HG03457 (cell line): ENCODE measurements around the gene CD83.
A peak's percentile ranks its signal among the peaks of the same experiment; 100 is the strongest.
"Not testable (repeated sequence)": the region's sequence is repeated elsewhere in the genome, so short reads cannot be mapped to it uniquely, and the experiment has no call there.

Experiments
- ATAC-seq: cut with Tn5 transposase; IDR thresholded peaks from one replicate; pipeline ENCODE4 v1.9.1; 2021; ENCODE audit warnings: moderate number of reproducible peaks; ENCODE audit not compliant: unreplicated experiment

Gene CD83

GRCh38 chr6:14117158-14118090 is at the start of gene CD83:
CD83 (plus strand) TSS chr6:14117772; CDS start chr6:14117812, 40 bp downstream.
- peak; percentile 44 for ATAC-seq

GRCh38 chr6:14068133-14068532 is 49.4 kb upstream of the CD83 start:
- no peak for ATAC-seq

- no peak for ATAC-seq
Observed at GRCh38 chr6:14068623-14069022, 48.9 kb upstream of the CD83 start.

GRCh38 chr6:14070457-14070856 is 47.1 kb upstream of the CD83 start:
- no peak for ATAC-seq

- ATAC-seq: no peak
Observed at GRCh38 chr6:14072084-14072483, 45.5 kb upstream of the CD83 start.

GRCh38 chr6:14073561-14074354 is 43.8 kb upstream of the CD83 start:
- not testable (repeated sequence) for ATAC-seq

GRCh38 chr6:14074476-14075094 is 43.0 kb upstream of the CD83 start:
- no peak for ATAC-seq

GRCh38 chr6:14075095-14075503 is 42.5 kb upstream of the CD83 start:
- peak; percentile 66 for ATAC-seq

- no peak for ATAC-seq
Observed at GRCh38 chr6:14077193-14077867, 40.2 kb upstream of the CD83 start.

GRCh38 chr6:14079433-14079832 is 38.1 kb upstream of the CD83 start:
- no peak for ATAC-seq

GRCh38 chr6:14079971-14080370 is 37.6 kb upstream of the CD83 start:
- no peak for ATAC-seq

GRCh38 chr6:14081126-14081525 is 36.4 kb upstream of the CD83 start:
- no peak for ATAC-seq

GRCh38 chr6:14082771-14083170 is 34.8 kb upstream of the CD83 start:
- no peak for ATAC-seq

GRCh38 chr6:14083262-14083661 is 34.3 kb upstream of the CD83 start:
- ATAC-seq: no peak

GRCh38 chr6:14083751-14084150 is 33.8 kb upstream of the CD83 start:
- ATAC-seq: no peak

GRCh38 chr6:14084388-14084787 is 33.2 kb upstream of the CD83 start:
- no peak for ATAC-seq

GRCh38 chr6:14085176-14085787 is 32.3 kb upstream of the CD83 start:
- no peak for ATAC-seq

GRCh38 chr6:14086701-14087100 is 30.9 kb upstream of the CD83 start:
- no peak for ATAC-seq

GRCh38 chr6:14088600-14089192 is 28.9 kb upstream of the CD83 start:
- ATAC-seq: no peak

- no peak for ATAC-seq
Observed at GRCh38 chr6:14089224-14089623, 28.3 kb upstream of the CD83 start.
